ENCODE data around the gene UBE2L3.

Gene UBE2L3

DNA sequence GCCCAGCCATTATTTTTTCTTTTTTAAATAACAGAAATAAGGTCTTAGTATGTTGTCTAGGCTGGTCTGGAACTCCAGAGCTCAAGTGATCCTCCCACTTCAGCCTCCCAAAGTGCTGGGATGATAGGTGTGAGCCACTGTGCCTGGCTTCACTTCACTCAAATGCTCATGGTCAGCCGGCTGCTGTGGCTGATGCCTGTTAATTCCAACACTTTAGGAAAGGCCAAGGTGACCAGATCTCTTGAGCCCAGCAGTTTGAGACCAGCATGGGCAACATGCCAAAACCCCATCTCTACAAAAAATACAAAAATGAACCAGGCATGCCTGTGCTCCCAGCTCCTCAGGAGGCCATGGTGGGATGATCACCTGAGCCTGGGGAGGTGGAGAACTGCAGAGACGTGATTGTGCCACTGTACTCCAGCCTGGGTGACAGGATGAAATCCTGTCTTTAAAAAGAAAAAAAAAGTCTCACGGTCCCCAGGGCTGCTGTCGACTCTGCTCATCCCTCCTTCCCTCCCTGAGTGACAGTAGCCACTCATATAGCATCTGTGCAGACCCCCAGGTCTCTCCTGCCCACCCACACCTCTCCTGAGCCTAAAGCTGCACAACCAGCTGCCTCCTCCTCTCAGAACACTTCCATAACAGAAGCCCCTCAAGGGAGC is 58.7 kb downstream of the UBE2L3 start:
- TF ChIP-seq GATA2 (IDR thresholded peaks at IDR 0.05; ENCODE audit: low read depth, low read length): no peak
- TF ChIP-seq GATA3 (IDR thresholded peaks at IDR 0.05; ENCODE audit: low read depth, low read length): no peak

DNA sequence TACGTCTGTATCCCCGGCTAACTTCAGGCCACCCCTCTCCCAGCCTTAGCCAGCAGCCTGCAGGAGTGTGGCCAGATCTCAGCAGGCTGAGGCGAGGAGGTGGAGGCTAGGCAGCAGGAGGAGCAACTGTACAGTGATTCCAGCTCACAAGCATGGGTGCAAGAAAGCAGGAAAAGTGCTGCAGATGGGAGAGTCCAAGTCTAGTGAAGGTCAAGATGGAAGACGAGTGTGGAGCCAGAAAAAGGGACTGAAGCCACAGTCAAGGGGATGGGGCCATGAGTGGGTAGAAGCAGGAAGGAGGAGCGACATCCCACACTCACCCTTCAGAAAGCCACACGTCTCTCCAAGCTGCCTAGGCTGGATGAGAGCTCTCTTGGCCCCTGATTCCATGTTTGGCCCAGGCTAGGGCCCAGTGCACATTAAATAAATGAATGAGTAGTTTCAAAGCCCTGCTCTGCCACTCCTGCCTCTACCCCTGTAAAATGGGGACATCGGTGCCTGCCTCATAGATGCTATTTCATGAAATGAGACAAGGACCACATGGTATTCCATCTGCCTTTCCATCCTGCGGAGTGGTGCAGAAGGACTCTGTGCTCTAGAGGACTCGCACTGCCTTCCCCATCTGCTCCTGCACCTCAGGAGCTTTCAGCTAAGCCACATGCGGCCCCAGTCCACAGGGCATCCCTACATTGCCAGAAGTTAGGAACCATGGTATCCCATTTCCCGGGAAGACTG is 59.4 kb downstream of the UBE2L3 start:
- no peak for TF ChIP-seq GATA2 (IDR thresholded peaks at IDR 0.05; ENCODE audit: low read depth, low read length)
- TF ChIP-seq GATA3 (IDR thresholded peaks at IDR 0.05; ENCODE audit: low read depth, low read length): no peak

DNA sequence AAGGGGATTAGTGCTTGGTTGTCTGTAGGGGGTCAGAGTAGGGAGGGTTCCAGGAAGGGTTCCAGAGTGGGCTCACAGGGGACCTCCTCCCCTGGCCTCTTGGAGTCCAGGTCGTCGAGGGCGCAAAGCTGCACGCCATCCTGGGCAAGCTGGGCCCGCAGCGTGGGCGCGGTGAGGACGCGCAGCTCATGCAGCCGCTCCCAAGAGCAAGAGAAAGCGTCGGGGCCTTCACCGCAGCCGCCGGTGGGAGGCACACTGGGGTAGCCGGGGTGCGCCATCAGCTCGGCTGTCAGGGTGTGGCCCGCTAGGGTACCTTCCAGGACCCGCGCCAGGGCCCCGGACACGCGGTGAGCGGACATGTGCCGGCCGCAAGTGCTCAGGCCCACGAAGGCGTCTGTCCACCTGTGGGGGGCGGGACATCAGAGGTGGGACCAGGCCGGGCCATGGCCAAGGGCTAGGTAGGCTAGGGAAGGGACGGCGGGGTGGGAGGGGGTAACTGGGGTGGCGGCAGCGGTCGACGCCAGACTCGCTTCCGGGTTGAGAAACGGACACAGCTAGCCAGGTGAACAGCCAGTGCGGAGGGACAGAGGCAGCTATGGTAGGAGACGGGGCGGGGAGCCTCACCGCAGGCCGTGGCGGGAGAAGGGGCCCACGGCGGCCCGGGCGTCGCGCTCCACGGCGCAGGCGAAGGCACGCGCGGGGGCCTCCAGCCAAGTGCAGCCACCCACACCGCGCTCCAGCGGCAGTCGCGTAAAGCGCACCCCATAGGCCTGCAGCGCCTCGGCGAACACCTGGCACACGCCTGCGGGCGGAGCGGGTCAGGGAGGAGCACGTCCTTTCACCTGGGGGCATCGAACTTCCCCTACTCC is 61.1 kb downstream of the UBE2L3 start:
- TF ChIP-seq GATA3 (IDR thresholded peaks at IDR 0.05; ENCODE audit: low read depth, low read length): no peak
- TF ChIP-seq GATA2 (IDR thresholded peaks at IDR 0.05; ENCODE audit: low read depth, low read length): no peak

DNA sequence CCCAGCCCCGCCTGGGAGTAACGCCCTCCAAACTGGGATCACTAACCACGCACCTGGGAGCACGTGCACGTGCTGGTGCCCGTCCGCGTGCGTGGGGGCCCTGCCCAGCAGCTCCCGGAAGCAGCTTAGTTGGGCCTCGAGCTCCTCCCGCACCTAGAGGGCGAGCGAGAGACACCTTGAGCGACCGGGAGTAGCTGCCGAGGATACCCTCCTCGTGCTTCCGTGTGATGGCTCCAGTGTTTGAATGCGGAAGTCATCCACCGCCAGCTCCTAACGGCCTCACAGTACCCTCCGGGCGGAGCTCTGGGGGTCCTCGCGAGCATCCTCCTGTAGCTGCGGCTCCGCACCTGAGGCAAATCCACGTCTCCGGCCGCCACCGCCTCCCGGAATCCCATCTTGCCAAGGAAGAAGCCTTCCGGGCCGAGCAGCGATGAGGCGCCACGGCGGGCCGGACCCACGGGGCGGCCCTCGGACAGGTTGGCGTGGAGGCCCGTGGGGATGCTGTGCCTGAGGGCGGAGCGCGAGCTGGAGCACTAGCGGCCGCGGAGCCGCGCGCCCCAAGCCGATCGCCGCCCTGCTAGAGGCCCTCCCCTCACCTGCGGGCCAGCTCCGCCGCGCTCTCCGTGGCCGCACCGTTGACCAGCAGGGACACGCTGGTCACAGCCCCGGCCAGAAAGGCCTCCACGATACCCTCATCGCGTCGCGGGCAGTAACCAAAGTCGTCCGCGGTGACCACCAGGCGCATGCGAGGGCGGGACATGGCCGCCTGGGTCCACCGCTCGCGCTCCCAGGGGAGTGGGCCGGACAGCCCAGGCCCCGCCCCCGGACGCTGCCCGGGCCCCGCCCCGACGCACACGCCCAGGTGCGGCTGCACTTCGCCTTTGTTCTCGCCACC is 62.0 kb downstream of the UBE2L3 start, which contains the start of gene YDJC:
TSS of gene YDJC (minus strand) at position 768 of the 895 bp plus-strand sequence. CDS start at position 760, 8 bp downstream.
- TF ChIP-seq GATA2 (IDR thresholded peaks at IDR 0.05; ENCODE audit: low read depth, low read length) (no peak), GATA3 (IDR thresholded peaks at IDR 0.05; ENCODE audit: low read depth, low read length) (no peak)

DNA sequence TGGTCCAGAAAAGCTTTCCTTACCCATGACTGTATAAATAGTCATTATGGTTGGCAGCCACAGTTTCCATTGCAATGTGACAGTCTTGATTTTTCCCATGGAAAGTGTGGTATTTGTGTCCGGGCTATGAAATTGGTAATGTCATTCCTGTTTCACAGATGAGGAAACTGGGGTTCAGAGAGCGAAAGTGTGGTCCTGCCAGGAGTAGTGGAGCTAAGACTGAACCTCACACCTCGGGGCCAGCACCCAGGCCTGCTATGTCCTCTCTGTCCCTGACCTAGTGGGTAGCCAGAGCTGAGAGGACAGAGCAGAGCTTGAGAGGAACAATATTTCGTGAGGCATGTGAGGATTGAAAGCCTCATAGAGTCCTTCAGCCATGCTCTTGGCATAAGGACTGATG is 63.5 kb downstream of the UBE2L3 start:
- TF ChIP-seq GATA2 (IDR thresholded peaks at IDR 0.05; ENCODE audit: low read depth, low read length): no peak
- no peak for TF ChIP-seq GATA3 (IDR thresholded peaks at IDR 0.05; ENCODE audit: low read depth, low read length)

- TF ChIP-seq GATA2 (IDR thresholded peaks at IDR 0.05; ENCODE audit: low read depth, low read length) (no peak), GATA3 (IDR thresholded peaks at IDR 0.05; ENCODE audit: low read depth, low read length) (no peak)
Observed at GRCh38 chr22:21632237-21632895, 64.9 kb downstream of the UBE2L3 start, which contains the start of gene CCDC116. CCDC116 (plus strand) TSS chr22:21632760; CDS start chr22:21633182, 422 bp downstream.

DNA sequence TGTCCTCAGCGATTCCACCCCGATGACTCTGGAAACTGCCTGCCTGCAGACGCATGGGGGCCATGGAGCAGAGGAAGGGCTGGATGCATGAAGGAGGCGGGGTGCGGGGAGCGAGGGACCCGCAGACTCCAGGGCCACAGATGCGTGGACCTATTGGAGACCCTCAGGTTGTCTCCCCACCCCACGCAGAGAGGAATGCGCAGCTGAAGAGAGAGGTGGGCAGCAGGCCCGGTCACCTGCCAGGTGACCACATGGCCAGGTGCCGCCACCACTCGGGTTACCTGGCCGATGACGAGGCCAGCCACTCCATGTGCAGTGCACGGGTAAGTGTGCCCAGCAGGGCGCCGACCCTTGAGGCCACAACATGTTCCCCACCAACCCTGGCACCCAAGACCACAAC is 65.4 kb downstream of the UBE2L3 start:
- TF ChIP-seq GATA2 (IDR thresholded peaks at IDR 0.05; ENCODE audit: low read depth, low read length) (no peak), GATA3 (IDR thresholded peaks at IDR 0.05; ENCODE audit: low read depth, low read length) (no peak)

DNA sequence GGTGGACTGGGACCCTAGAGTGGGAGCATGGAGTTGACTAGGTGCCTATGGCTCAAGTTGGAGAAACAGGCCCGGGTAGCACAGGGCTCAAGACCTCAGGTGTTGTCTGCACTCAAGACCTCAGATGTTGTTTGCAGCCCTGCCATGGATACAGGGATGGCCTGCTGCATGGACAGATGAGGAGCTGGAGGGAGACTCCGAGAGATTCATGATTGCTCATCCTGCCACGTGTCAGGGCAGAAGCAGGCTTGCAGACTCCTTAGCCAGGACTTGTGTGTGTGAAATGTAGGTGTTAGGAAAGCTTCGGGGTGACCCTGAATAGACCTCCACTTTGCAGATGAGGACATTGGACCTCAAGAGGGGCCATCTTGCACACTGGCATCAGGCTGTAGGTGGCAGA is 66.0 kb downstream of the UBE2L3 start:
- TF ChIP-seq GATA2 (IDR thresholded peaks at IDR 0.05; ENCODE audit: low read depth, low read length): no peak
- TF ChIP-seq GATA3 (IDR thresholded peaks at IDR 0.05; ENCODE audit: low read depth, low read length): no peak

- no peak for TF ChIP-seq GATA3 (IDR thresholded peaks at IDR 0.05; ENCODE audit: low read depth, low read length)
- TF ChIP-seq GATA2 (IDR thresholded peaks at IDR 0.05; ENCODE audit: low read depth, low read length): no peak
Observed at GRCh38 chr22:21634081-21634480, 66.6 kb downstream of the UBE2L3 start.

DNA sequence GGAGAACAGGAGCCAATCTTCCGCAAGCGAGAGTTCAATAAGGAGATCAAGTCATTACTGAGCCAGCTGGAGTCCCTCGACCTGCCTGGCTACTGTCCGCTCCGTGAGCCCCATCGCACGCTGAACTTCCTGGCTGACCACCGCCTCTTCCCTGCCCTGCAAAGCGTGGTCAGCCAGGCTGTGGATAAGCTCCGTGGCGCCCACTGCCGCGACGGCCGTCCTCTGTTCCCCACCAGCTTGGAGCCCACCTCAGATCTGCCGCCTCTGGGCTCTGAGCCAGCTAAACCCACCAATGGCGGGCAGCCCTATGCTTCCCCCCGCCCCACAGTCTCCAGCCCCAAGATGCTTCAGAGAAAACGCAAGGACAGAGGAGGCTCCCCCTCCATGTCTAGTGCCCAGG is 67.3 kb downstream of the UBE2L3 start:
- no peak for TF ChIP-seq GATA2 (IDR thresholded peaks at IDR 0.05; ENCODE audit: low read depth, low read length)
- TF ChIP-seq GATA3 (IDR thresholded peaks at IDR 0.05; ENCODE audit: low read depth, low read length): no peak

DNA sequence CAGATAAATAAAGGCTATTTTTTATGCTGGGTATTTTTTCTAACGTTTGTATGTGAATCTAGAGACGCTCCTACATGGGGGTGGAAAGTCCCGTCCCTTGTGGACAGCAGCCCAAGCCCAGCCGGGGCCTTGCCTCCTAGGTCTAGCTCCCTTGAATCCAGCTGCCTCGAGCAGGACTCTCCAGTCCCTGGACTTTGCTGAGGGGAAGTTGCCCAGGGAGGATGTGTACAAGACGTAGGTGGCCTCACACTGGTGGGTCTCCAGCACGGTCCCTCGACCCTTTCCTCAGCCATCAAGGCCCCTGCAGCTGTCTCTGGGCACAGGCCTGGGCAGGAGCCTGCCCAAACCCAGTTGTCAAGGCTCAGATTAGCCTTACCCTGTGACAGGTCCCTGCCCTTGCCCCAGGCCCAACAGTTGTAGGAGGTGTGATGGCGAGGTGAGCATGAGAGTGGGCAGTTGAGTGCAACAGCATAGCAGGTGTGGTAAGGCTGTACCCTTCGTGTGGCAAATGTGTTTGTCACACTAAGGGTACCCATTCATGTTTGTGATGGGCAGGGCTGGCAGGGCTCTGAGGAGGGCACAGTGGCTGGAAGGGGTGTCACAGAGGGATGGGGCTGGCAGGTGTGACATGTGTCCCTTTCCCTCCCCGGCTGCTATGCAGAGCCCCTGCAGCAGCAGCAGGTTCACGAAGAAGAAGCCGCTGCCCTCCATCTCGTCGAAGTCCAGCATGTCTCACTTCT is 68.4 kb downstream of the UBE2L3 start:
- TF ChIP-seq GATA3 (IDR thresholded peaks at IDR 0.05; ENCODE audit: low read depth, low read length) (no peak), GATA2 (IDR thresholded peaks at IDR 0.05; ENCODE audit: low read depth, low read length) (no peak)

- no peak for TF ChIP-seq GATA3 (IDR thresholded peaks at IDR 0.05; ENCODE audit: low read depth, low read length)
- no peak for TF ChIP-seq GATA2 (IDR thresholded peaks at IDR 0.05; ENCODE audit: low read depth, low read length)
Observed at GRCh38 chr22:21636629-21637218, 69.2 kb downstream of the UBE2L3 start.

Data from SH-SY5Y (cell line).